PFSK-1 (cell line): Measurements from ENCODE around the gene BRSK2.

Source experiments
- FOXP2 ChIP-seq: optimal IDR thresholded peaks from 2 replicates; pipeline ENCODE3; 2011; ENCODE audit warnings: borderline replicate concordance, control low read depth, inconsistent platforms; ENCODE audit not compliant: insufficient read depth; ENCODE audit errors: extremely low read length, extremely low read depth
- POLR2AphosphoS5 ChIP-seq: IDR thresholded peaks from 2 replicates; pipeline ENCODE4 v1.6.1; 2012; ENCODE audit warnings: low read depth, mild to moderate bottlenecking, control low read depth, low read length, moderate library complexity
- REST ChIP-seq, 2 experiments: IDR thresholded peaks; 2 replicates each; pipeline versions ENCODE4 v1.6.1 to v1.8.0; 2011 to 2012; ENCODE audit warnings: low read depth in 2 of 2, low read length in 2 of 2, control low read depth in 1 of 2, inconsistent platforms in 1 of 2, mild to moderate bottlenecking in 1 of 2, moderate library complexity in 1 of 2; ENCODE audit not compliant: insufficient read depth in 1 of 2
- SIN3A ChIP-seq: IDR thresholded peaks from 2 replicates; pipeline ENCODE4 v1.6.1; 2012; ENCODE audit warnings: mild to moderate bottlenecking, low read length, moderate library complexity, borderline replicate concordance; ENCODE audit not compliant: insufficient read depth
- TAF1 ChIP-seq: IDR thresholded peaks from 2 replicates; pipeline ENCODE4 v1.6.1; 2012; ENCODE audit warnings: low read length, control low read depth, borderline replicate concordance; ENCODE audit not compliant: insufficient read depth

The BRSK2 gene

GRCh38 chr11:1490651-1491050 is 100.9 kb downstream of the BRSK2 start:
- no peak for TF ChIP-seq POLR2AphosphoS5
- no peak for TF ChIP-seq SIN3A
- TF ChIP-seq FOXP2 = no peak
- no peak for TF ChIP-seq REST (IDR thresholded peaks at IDR 0.05; ENCODE audit: insufficient read depth in 1 of 2, low read depth in 2 of 2, low read length in 2 of 2)
- no peak for TF ChIP-seq TAF1

- no peak for TF ChIP-seq TAF1
- no peak for TF ChIP-seq SIN3A
- TF ChIP-seq POLR2AphosphoS5 = no peak
- no peak for TF ChIP-seq REST (IDR thresholded peaks at IDR 0.05; ENCODE audit: insufficient read depth in 1 of 2, low read depth in 2 of 2, low read length in 2 of 2)
- TF ChIP-seq FOXP2 = no peak
Observed at GRCh38 chr11:1491379-1491778, 101.6 kb downstream of the BRSK2 start.

- TF ChIP-seq POLR2AphosphoS5 = no peak
- TF ChIP-seq FOXP2 = no peak
- no peak for TF ChIP-seq REST (IDR thresholded peaks at IDR 0.05; ENCODE audit: insufficient read depth in 1 of 2, low read depth in 2 of 2, low read length in 2 of 2)
- TF ChIP-seq SIN3A = no peak
- TF ChIP-seq TAF1 = no peak
Observed at GRCh38 chr11:1493650-1494244, 104.0 kb downstream of the BRSK2 start.

- TF ChIP-seq TAF1 = no peak
- no peak for TF ChIP-seq POLR2AphosphoS5
- TF ChIP-seq FOXP2 = no peak
- no peak for TF ChIP-seq REST (IDR thresholded peaks at IDR 0.05; ENCODE audit: insufficient read depth in 1 of 2, low read depth in 2 of 2, low read length in 2 of 2)
- no peak for TF ChIP-seq SIN3A
Observed at GRCh38 chr11:1494650-1495049, 104.9 kb downstream of the BRSK2 start.
